Vagina (tissue), 2 donors: ENCODE results near the gene OR6Q1. TPM values are rescaled to one million over a fixed set of nuclear protein-coding genes. Genes with fewer than 3 reads are reported as not detected.

Experiments
- DNase-seq, 2 donors: peaks; one replicate each; pipeline ENCODE4 v3.0.0-alpha.2; 2017; ENCODE audit errors: extremely low spot score in 2 of 2
- H3K27ac ChIP-seq: fragments of 200-600 bp; sonication (generic); one replicate; pipeline ENCODE4 v1.5.1; 2019
- H3K27me3 ChIP-seq: fragments of 200-600 bp; sonication (generic); one replicate; pipeline ENCODE4 v1.5.1; 2019
- H3K36me3 ChIP-seq, 2 donors: fragments of 200-600 bp; sonication (generic); one replicate each; pipeline ENCODE4 v1.5.1; 2017 to 2019
- H3K4me1 ChIP-seq: fragments of 200-600 bp; sonication (generic); one replicate; pipeline ENCODE4 v1.5.1; 2019
- H3K4me3 ChIP-seq, 2 donors: fragments of 200-600 bp; sonication (generic); 1 replicate in 1 of 2; 2 replicates in 1 of 2; pipeline ENCODE4 v1.5.1; 2016 to 2019
- H3K9me3 ChIP-seq: fragments of 200-600 bp; sonication (generic); one replicate; pipeline ENCODE4 v1.5.1; 2019
- POLR2A ChIP-seq, 2 donors: fragments of 450-650 bp; IDR thresholded peaks; one replicate each; pipeline ENCODE4 v1.6.1; 2017; ENCODE audit warnings: antibody characterized with exemption in 2 of 2, mild to moderate bottlenecking in 2 of 2, moderate library complexity in 2 of 2
- POLR2AphosphoS5 ChIP-seq, 2 donors: sonication (generic); formaldehyde crosslinking; IDR thresholded peaks; one replicate each; pipeline ENCODE4 v1.9.0; 2017; ENCODE audit warnings: antibody characterized with exemption in 2 of 2, mild to moderate bottlenecking in 2 of 2, low read depth in 1 of 2; ENCODE audit not compliant: insufficient read depth in 1 of 2
- intact Hi-C: fragments of 100-400 bp; cut with DNase I; formaldehyde crosslinking; loops from one replicate; pipeline ENCODE4 v1.15.1; 2023
- total RNA-seq: library from RNA; depleted of rRNA; stranded (reverse); fragments of >200 nt; gene quantifications from one replicate; pipeline ENCODE4 v1.2.3, GENCODE V29; 2016
- TF ChIP-seq, protein P1 (sequence below), 3 experiments: fragments of 450-650 bp in 2 of 3; fragments of 200-600 bp in 1 of 3; sonication (generic) in 1 of 3; IDR thresholded peaks; one replicate each; pipeline ENCODE4 v1.5.1; 2017 to 2019; ENCODE audit warnings: antibody characterized with exemption in 3 of 3, mild to moderate bottlenecking in 2 of 3, moderate library complexity in 2 of 3

OR6Q1 gene
- total RNA-seq, 1 donor from 2014 or later: not detected

DNA sequence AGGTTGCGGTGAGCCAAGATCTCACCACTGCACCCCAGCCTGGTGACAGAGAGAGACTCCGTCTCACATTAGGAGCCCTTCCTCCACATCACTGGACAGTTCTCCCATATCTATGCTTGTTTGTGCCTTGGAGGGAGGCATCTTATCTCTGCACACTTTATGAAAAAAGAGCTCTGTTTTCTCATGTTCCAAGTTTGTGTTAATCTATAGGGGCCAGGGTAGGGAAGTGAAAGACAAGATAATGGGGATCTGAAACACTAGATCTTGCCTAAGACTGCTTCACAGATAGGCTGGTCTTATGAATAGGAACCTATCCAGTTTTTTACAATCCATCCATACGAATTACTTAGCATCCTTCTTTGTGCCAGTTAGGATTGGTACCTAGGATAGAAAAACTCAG is 17.1 kb downstream of the OR6Q1 start:
- intact Hi-C loops: no loop called here
- Histone ChIP-seq H3K4me1 (no peaks in the 10 kb centered on the region), H3K27me3 (no peaks in the 10 kb centered on the region), H3K9me3 (no peaks in the 10 kb centered on the region), H3K4me3 (no peak overlapping the region), H3K36me3 (no peaks in the 10 kb centered on the region), H3K27ac (no peak overlapping the region)
- DNase-seq: no peak
- TF ChIP-seq POLR2AphosphoS5 (IDR thresholded peaks at IDR 0.05; ENCODE audit: insufficient read depth in 1 of 2, low read depth in 1 of 2) (no peak), POLR2A (IDR thresholded peaks at IDR 0.05) (no peak)
- TF ChIP-seq, protein P1, sequence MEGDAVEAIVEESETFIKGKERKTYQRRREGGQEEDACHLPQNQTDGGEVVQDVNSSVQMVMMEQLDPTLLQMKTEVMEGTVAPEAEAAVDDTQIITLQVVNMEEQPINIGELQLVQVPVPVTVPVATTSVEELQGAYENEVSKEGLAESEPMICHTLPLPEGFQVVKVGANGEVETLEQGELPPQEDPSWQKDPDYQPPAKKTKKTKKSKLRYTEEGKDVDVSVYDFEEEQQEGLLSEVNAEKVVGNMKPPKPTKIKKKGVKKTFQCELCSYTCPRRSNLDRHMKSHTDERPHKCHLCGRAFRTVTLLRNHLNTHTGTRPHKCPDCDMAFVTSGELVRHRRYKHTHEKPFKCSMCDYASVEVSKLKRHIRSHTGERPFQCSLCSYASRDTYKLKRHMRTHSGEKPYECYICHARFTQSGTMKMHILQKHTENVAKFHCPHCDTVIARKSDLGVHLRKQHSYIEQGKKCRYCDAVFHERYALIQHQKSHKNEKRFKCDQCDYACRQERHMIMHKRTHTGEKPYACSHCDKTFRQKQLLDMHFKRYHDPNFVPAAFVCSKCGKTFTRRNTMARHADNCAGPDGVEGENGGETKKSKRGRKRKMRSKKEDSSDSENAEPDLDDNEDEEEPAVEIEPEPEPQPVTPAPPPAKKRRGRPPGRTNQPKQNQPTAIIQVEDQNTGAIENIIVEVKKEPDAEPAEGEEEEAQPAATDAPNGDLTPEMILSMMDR (IDR thresholded peaks at IDR 0.05): no peak

GRCh38 chr11:58055806-58056401 is 25.2 kb downstream of the OR6Q1 start:
- H3K4me3 ChIP-seq: no peak overlapping the region
- TF ChIP-seq POLR2AphosphoS5 (IDR thresholded peaks at IDR 0.05; ENCODE audit: insufficient read depth in 1 of 2, low read depth in 1 of 2) (no peak), POLR2A (IDR thresholded peaks at IDR 0.05) (no peak)
- TF ChIP-seq, protein P1 (IDR thresholded peaks at IDR 0.05): no peak
- intact Hi-C loops: no loop called here

DNA sequence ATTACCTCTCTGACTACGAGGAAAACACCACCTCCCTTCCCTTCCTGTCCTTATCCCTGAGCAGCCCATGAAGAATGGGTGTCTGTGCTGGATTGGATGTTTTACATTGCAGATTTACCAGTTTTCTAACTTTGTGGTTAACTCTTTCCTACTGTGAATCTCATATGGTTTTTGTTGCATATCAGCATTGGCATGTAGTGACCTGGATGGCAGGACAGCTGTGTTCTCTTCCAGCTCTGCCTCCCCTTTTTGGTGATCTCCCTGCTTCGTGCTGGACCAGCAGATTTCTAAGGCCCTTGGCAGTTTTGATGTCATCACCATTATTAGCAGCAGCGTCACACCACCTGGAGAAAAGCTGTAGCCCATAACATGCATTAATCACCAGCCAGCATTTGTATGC is 26.7 kb downstream of the OR6Q1 start:
- intact Hi-C loops: no loop called here
- Histone ChIP-seq H3K27me3 (no peaks in the 10 kb centered on the region), H3K27ac (no peak overlapping the region), H3K9me3 (no peaks in the 10 kb centered on the region), H3K4me3 (no peak overlapping the region), H3K4me1 (no peaks in the 10 kb centered on the region), H3K36me3 (no peaks in the 10 kb centered on the region)
- TF ChIP-seq POLR2AphosphoS5 (IDR thresholded peaks at IDR 0.05; ENCODE audit: insufficient read depth in 1 of 2, low read depth in 1 of 2): no peak
- TF ChIP-seq, protein P1 (IDR thresholded peaks at IDR 0.05): no peak
- no peak for TF ChIP-seq POLR2A (IDR thresholded peaks at IDR 0.05)
- no peak for DNase-seq

More at GRCh38 chr11:58055806-58056401, 25.2 kb downstream of the OR6Q1 start:
- Histone ChIP-seq H3K27me3 (no peaks in the 10 kb centered on the region), H3K4me1 (no peaks in the 10 kb centered on the region), H3K36me3 (no peaks in the 10 kb centered on the region), H3K9me3 (no peaks in the 10 kb centered on the region), H3K27ac (no peak overlapping the region)
- DNase-seq: no peak

- no peak for DNase-seq
- TF ChIP-seq POLR2AphosphoS5 (IDR thresholded peaks at IDR 0.05; ENCODE audit: insufficient read depth in 1 of 2, low read depth in 1 of 2) (no peak), POLR2A (IDR thresholded peaks at IDR 0.05) (no peak)
- TF ChIP-seq, protein P1 (IDR thresholded peaks at IDR 0.05): no peak
These were observed 27.7 kb downstream of the OR6Q1 start for GRCh38 chr11:58058276-58059006.

DNA sequence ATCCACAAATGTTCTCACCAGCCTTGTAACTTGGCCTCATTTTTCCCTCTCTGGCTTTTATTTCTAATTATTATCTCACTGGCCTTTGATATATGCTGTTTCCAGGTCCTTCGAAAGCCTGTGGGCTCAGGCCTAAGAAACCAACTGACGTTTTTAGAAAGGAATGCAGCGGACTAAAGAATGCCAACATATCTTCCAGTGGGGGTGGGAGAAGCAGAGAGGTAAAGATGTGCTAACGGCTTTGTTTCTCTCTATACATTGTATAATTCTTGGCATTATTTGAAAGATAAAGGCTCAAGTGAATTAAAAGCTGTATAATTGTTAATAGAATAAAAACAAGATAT is 28.2 kb downstream of the OR6Q1 start:
- Histone ChIP-seq H3K4me1 (no peaks in the 10 kb centered on the region), H3K4me3 (no peak overlapping the region), H3K36me3 (no peaks in the 10 kb centered on the region), H3K27me3 (no peaks in the 10 kb centered on the region), H3K27ac (no peak overlapping the region), H3K9me3 (no peaks in the 10 kb centered on the region)
- DNase-seq: no peak
- TF ChIP-seq POLR2AphosphoS5 (IDR thresholded peaks at IDR 0.05; ENCODE audit: insufficient read depth in 1 of 2, low read depth in 1 of 2) (no peak), POLR2A (IDR thresholded peaks at IDR 0.05) (no peak)
- TF ChIP-seq, protein P1 (IDR thresholded peaks at IDR 0.05): no peak
- intact Hi-C loops: no loop called here

More at GRCh38 chr11:58058276-58059006, 27.7 kb downstream of the OR6Q1 start:
- Histone ChIP-seq H3K36me3 (no peaks in the 10 kb centered on the region), H3K4me1 (no peaks in the 10 kb centered on the region), H3K27ac (no peak overlapping the region), H3K27me3 (no peaks in the 10 kb centered on the region), H3K9me3 (no peaks in the 10 kb centered on the region), H3K4me3 (no peak overlapping the region)
- intact Hi-C loops: no loop called here
